Suprapubic skin (tissue), 4 donors: ENCODE data around the gene CACNA1D. TPM values are rescaled to one million over a fixed set of nuclear protein-coding genes. Genes with fewer than 3 reads are reported as not detected.

Source experiments
- DNase-seq, 2 donors: peaks; one replicate each; pipeline ENCODE4 v3.0.0-alpha.2; 2019; ENCODE audit warnings: low spot score in 2 of 2
- H3K27ac ChIP-seq: fragments of 200-600 bp; sonication (generic); one replicate; pipeline ENCODE4 v1.5.1; 2019
- H3K27me3 ChIP-seq: fragments of 200-600 bp; sonication (generic); one replicate; pipeline ENCODE4 v1.5.1; 2019
- H3K36me3 ChIP-seq: fragments of 200-600 bp; sonication (generic); one replicate; pipeline ENCODE4 v1.5.1; 2019
- H3K4me1 ChIP-seq: fragments of 200-600 bp; sonication (generic); one replicate; pipeline ENCODE4 v1.5.1; 2019
- H3K4me3 ChIP-seq: fragments of 200-600 bp; sonication (generic); one replicate; pipeline ENCODE4 v1.5.1; 2019; ENCODE audit warnings: mild to moderate bottlenecking
- H3K9me3 ChIP-seq: fragments of 200-600 bp; sonication (generic); one replicate; pipeline ENCODE4 v1.5.1; 2019
- CTCF ChIP-seq, 2 donors: fragments of 200-600 bp in 1 of 2; fragments of 450-650 bp in 1 of 2; sonication (generic) in 1 of 2; IDR thresholded peaks; one replicate each; pipeline ENCODE4 v1.5.1; 2016 to 2019; ENCODE audit warnings: antibody characterized with exemption in 2 of 2, mild to moderate bottlenecking in 1 of 2, moderate library complexity in 1 of 2
- EP300 ChIP-seq: sonication (generic); formaldehyde crosslinking; IDR thresholded peaks from one replicate; pipeline ENCODE4 v1.6.1; 2017; ENCODE audit warnings: antibody characterized with exemption
- POLR2A ChIP-seq, 2 donors: fragments of 450-650 bp; IDR thresholded peaks; one replicate each; pipeline ENCODE4 v1.6.1; 2017; ENCODE audit warnings: antibody characterized with exemption in 2 of 2, mild to moderate bottlenecking in 2 of 2, moderate library complexity in 2 of 2
- POLR2AphosphoS5 ChIP-seq, 3 donors: sonication (generic); formaldehyde crosslinking; IDR thresholded peaks; one replicate each; pipeline ENCODE4 v1.6.1; 2017; ENCODE audit warnings: antibody characterized with exemption in 3 of 3
- WGBS: methylation state at CpG from one replicate; pipeline ENCODE4 v1.1.5; 2018; 5-methylcytosine and 5-hydroxymethylcytosine counted together
- total RNA-seq, 4 donors: library from RNA; depleted of rRNA; stranded (reverse); fragments of >200 nt; gene quantifications; one replicate each; pipeline ENCODE4 v1.1.0, GENCODE V29; 2016

CACNA1D gene
- total RNA-seq, 4 donors from 2014 or later: 1.9 to 28.2 (median 6.3) TPM

GRCh38 chr3:53518495-53518981, 24.1 kb downstream of the CACNA1D start:
- no peak overlapping the region for H3K27ac ChIP-seq
- 55% methylated on average over 6 of the region's 6 CpGs for whole genome bisulfite sequencing
- H3K4me1 ChIP-seq: peaks cover 7% of the 10 kb centered on the region
- no peaks in the 10 kb centered on the region for H3K36me3 ChIP-seq
- H3K4me3 ChIP-seq: no peak overlapping the region
- H3K27me3 ChIP-seq: no peaks in the 10 kb centered on the region
- TF ChIP-seq POLR2A (IDR thresholded peaks at IDR 0.05): no peak
- TF ChIP-seq CTCF (IDR thresholded peaks at IDR 0.05): no peak
- no peak for TF ChIP-seq EP300
- TF ChIP-seq POLR2AphosphoS5 (IDR thresholded peaks at IDR 0.05): no peak
- no peak for DNase-seq
- no peaks in the 10 kb centered on the region for H3K9me3 ChIP-seq

GRCh38 chr3:53519065-53519709, 24.8 kb downstream of the CACNA1D start:
- Histone ChIP-seq H3K27ac (no peak overlapping the region), H3K4me3 (no peak overlapping the region), H3K36me3 (no peaks in the 10 kb centered on the region), H3K4me1 (peaks cover 7% of the 10 kb centered on the region), H3K9me3 (no peaks in the 10 kb centered on the region), H3K27me3 (no peaks in the 10 kb centered on the region)
- 80% methylated on average over 6 of the region's 6 CpGs for WGBS
- TF ChIP-seq POLR2AphosphoS5 (IDR thresholded peaks at IDR 0.05): no peak
- TF ChIP-seq EP300: no peak
- no peak for TF ChIP-seq POLR2A (IDR thresholded peaks at IDR 0.05)
- no peak for TF ChIP-seq CTCF (IDR thresholded peaks at IDR 0.05)
- no peak for DNase-seq

GRCh38 chr3:53523346-53523745, 28.9 kb downstream of the CACNA1D start:
- Histone ChIP-seq H3K4me1 (peaks cover 3% of the 10 kb centered on the region), H3K9me3 (no peaks in the 10 kb centered on the region), H3K4me3 (no peak overlapping the region), H3K27ac (no peak overlapping the region), H3K27me3 (no peaks in the 10 kb centered on the region), H3K36me3 (no peaks in the 10 kb centered on the region)
- WGBS: 86% methylated on average over 3 of the region's 3 CpGs
- no peak for TF ChIP-seq CTCF (IDR thresholded peaks at IDR 0.05)
- TF ChIP-seq EP300: no peak
- no peak for TF ChIP-seq POLR2AphosphoS5 (IDR thresholded peaks at IDR 0.05)
- no peak for TF ChIP-seq POLR2A (IDR thresholded peaks at IDR 0.05)
- no peak for DNase-seq

GRCh38 chr3:53524566-53524965, 30.2 kb downstream of the CACNA1D start:
- H3K27me3 ChIP-seq: no peaks in the 10 kb centered on the region
- H3K9me3 ChIP-seq: no peaks in the 10 kb centered on the region
- no peaks in the 10 kb centered on the region for H3K4me1 ChIP-seq
- H3K36me3 ChIP-seq: no peaks in the 10 kb centered on the region
- H3K27ac ChIP-seq: no peak overlapping the region
- 63% methylated on average over 1 of the region's 1 CpG for WGBS
- no peak for DNase-seq
- no peak overlapping the region for H3K4me3 ChIP-seq
- TF ChIP-seq POLR2AphosphoS5 (IDR thresholded peaks at IDR 0.05): no peak
- TF ChIP-seq CTCF (IDR thresholded peaks at IDR 0.05): no peak
- no peak for TF ChIP-seq EP300

GRCh38 chr3:53525765-53526703, 31.6 kb downstream of the CACNA1D start:
- H3K27me3 ChIP-seq: no peaks in the 10 kb centered on the region
- no peak for DNase-seq
- H3K9me3 ChIP-seq: no peaks in the 10 kb centered on the region
- no peak for TF ChIP-seq POLR2A (IDR thresholded peaks at IDR 0.05)
- no peak for TF ChIP-seq CTCF (IDR thresholded peaks at IDR 0.05)
- no peak for TF ChIP-seq EP300
- TF ChIP-seq POLR2AphosphoS5 (IDR thresholded peaks at IDR 0.05): no peak
- WGBS: 80% methylated on average over 13 of the region's 14 CpGs
- H3K36me3 ChIP-seq: no peaks in the 10 kb centered on the region
- H3K4me3 ChIP-seq: no peak overlapping the region
- no peak overlapping the region for H3K27ac ChIP-seq
- H3K4me1 ChIP-seq: no peaks in the 10 kb centered on the region
